GM12878 (cell line): ENCODE results near the gene LMF2. TPM values are rescaled to one million over a fixed set of nuclear protein-coding genes. Genes with fewer than 3 reads are reported as not detected.
A peak's percentile ranks its signal among the peaks of the same experiment; 100 is the strongest.

Source experiments
- ATAC-seq: fragments of 200-7000 bp; cut with Tn5 transposase; 3 replicates; pipeline ENCODE4 v1.9.1; 2020; ENCODE audit warnings: mild to moderate bottlenecking, moderate library complexity
- BruUV-seq: library from RNA; stranded (reverse); fragments of 400-500 nt; replicated peaks from 2 replicates; lab custom pipeline; 2021; lab: Mats Ljungman, UMichigan
- CTCF ChIA-PET: fragments of 300-600 bp; sonication (Branson Sonifier 250); formaldehyde crosslinking; extraction: SDS; loops from one replicate; lab custom pipeline; 2021; ENCODE audit warnings: inconsistent platforms; lab: Yijun Ruan, JAX
- POLR2A ChIA-PET: fragments of 350-600 bp; formaldehyde crosslinking; extraction: SDS; loops from one replicate; lab custom pipeline; 2021; ENCODE audit warnings: inconsistent platforms; lab: Charles Lee
- RAD21 ChIA-PET: fragments of 300-600 bp; sonication (Branson Sonifier 250); formaldehyde crosslinking; loops from one replicate; lab custom pipeline; 2023; ENCODE audit warnings: antibody characterized with exemption; ENCODE audit not compliant: unreplicated experiment; lab: Charles Lee
- SMC1A ChIA-PET: fragments of 300-600 bp; sonication (Branson Sonifier 250); formaldehyde crosslinking; loops from one replicate; lab custom pipeline; 2023; ENCODE audit not compliant: unreplicated experiment, uncharacterized antibody; lab: Charles Lee
- DNase-seq: peaks from one replicate; pipeline ENCODE4 v3.0.0-alpha.2; 2011; ENCODE audit warnings: low read depth, low spot score
- FAIRE-seq: peaks from 3 replicates; lab custom pipeline; 2011; peaks lifted over from hg19 to GRCh38; lab: Jason Lieb, UNC
- H2AFZ ChIP-seq: 2 replicates; pipeline ENCODE4 v1.6.0; 2011; ENCODE audit warnings: low read depth, low read length, control low read depth; ENCODE audit not compliant: control insufficient read depth
- H3K27ac ChIP-seq: 2 replicates; pipeline ENCODE4 v1.5.1; 2011; ENCODE audit warnings: control low read depth; ENCODE audit not compliant: control insufficient read depth, insufficient read depth
- H3K27me3 ChIP-seq, 2 experiments: replicated peaks in 1 of 2; 2 replicates each; pipeline versions ENCODE4 v1.6.0 to v1.6.1; 2011; ENCODE audit warnings: low read length in 1 of 2; ENCODE audit not compliant: control insufficient read depth in 2 of 2, insufficient read depth in 2 of 2
- H3K36me3 ChIP-seq, 2 experiments: 2 replicates each; pipeline ENCODE4 v1.5.1; 2011; ENCODE audit warnings: low read length in 1 of 2; ENCODE audit not compliant: control insufficient read depth in 2 of 2, insufficient read depth in 2 of 2
- H3K4me1 ChIP-seq: 2 replicates; pipeline ENCODE4 v1.6.1; 2011; ENCODE audit warnings: mild to moderate bottlenecking, low read length, moderate library complexity, mixed read lengths; ENCODE audit not compliant: control insufficient read depth, insufficient read depth
- H3K4me2 ChIP-seq: 2 replicates; pipeline ENCODE4 v1.6.0; 2011; ENCODE audit warnings: control low read depth; ENCODE audit not compliant: control insufficient read depth, insufficient read depth
- H3K4me3 ChIP-seq: fragments of 200-600 bp; sonication (generic); 2 replicates; pipeline ENCODE4 v1.5.1; 2016
- H3K79me2 ChIP-seq: 2 replicates; pipeline ENCODE4 v1.6.0; 2011; ENCODE audit warnings: low read length; ENCODE audit not compliant: control insufficient read depth, insufficient read depth
- H3K9ac ChIP-seq: 2 replicates; pipeline ENCODE4 v1.8.0; 2011; ENCODE audit warnings: low read length, control low read depth, mixed read lengths; ENCODE audit not compliant: control insufficient read depth, insufficient read depth
- H3K9me3 ChIP-seq: replicated peaks from 3 replicates; pipeline ENCODE4 v1.5.1; 2011; ENCODE audit warnings: mild to moderate bottlenecking, low read length; ENCODE audit not compliant: control insufficient read depth, insufficient read depth
- H4K20me1 ChIP-seq: 2 replicates; pipeline ENCODE4 v1.6.0; 2011; ENCODE audit not compliant: control insufficient read depth, insufficient read depth
- CREM ChIP-seq: IDR thresholded peaks from 2 replicates; pipeline ENCODE4 v1.6.1; 2014; ENCODE audit warnings: antibody characterized with exemption, low read depth
- HDAC6 ChIP-seq: fragments of 200-600 bp; sonication (generic); IDR thresholded peaks from one replicate; pipeline ENCODE4 v1.8.0; 2017; ENCODE audit warnings: antibody characterized with exemption; ENCODE audit not compliant: unreplicated experiment
- HDGF ChIP-seq: fragments of 450-650 bp; IDR thresholded peaks from 2 replicates; pipeline ENCODE4 v1.6.1; 2016; ENCODE audit warnings: antibody characterized with exemption
- MEF2B ChIP-seq: fragments of 450-650 bp; IDR thresholded peaks from 2 replicates; pipeline ENCODE4 v1.6.1; 2018; ENCODE audit warnings: mild to moderate bottlenecking, moderate library complexity; ENCODE audit not compliant: partially characterized antibody, poor library complexity, severe bottlenecking
- NR2F1 ChIP-seq: fragments of 450-650 bp; conservative IDR thresholded peaks from 2 replicates; pipeline ENCODE4 v1.6.1; 2017; ENCODE audit warnings: mild to moderate bottlenecking
- POLR2AphosphoS5 ChIP-seq: IDR thresholded peaks from 2 replicates; pipeline ENCODE4 v1.6.1; 2011; ENCODE audit warnings: mild to moderate bottlenecking, low read length, inconsistent platforms
- SMARCA5 ChIP-seq: fragments of 450-650 bp; IDR thresholded peaks from 2 replicates; pipeline ENCODE4 v1.6.1; 2017; ENCODE audit warnings: mild to moderate bottlenecking
- TAF1 ChIP-seq: IDR thresholded peaks from 2 replicates; pipeline ENCODE4 v1.6.1; 2011; ENCODE audit warnings: mild to moderate bottlenecking, low read depth, low read length, borderline replicate concordance
- USF2 ChIP-seq: IDR thresholded peaks from 2 replicates; pipeline ENCODE4 v1.6.1; 2011; ENCODE audit warnings: low read depth, low read length, improper control_type of control experiment, borderline replicate concordance
- ZBTB40 ChIP-seq: fragments of 450-650 bp; IDR thresholded peaks from 2 replicates; pipeline ENCODE4 v1.6.1; 2016; ENCODE audit warnings: mild to moderate bottlenecking, moderate library complexity, borderline replicate concordance
- WGBS: methylation state at CpG from one replicate; pipeline ENCODE4 v1.1.6; 2016; ENCODE audit warnings: low lambda C conversion rate; ENCODE audit not compliant: insufficient replicate concordance, insufficient coverage; ENCODE audit errors: missing lambda C conversion rate; 5-methylcytosine and 5-hydroxymethylcytosine counted together
- in situ Hi-C: fragments of 300-500 bp; cut with MboI; formaldehyde crosslinking; loops from 9 replicates; pipeline ENCODE4 v1.14.3; 2018; ENCODE audit warnings: mixed read lengths
- intact Hi-C: fragments of 100-400 bp; cut with micrococcal nuclease; formaldehyde crosslinking; loops from one replicate; pipeline ENCODE4 v1.14.2; 2022; ENCODE audit not compliant: unreplicated experiment
- polyA plus RNA-seq, 11 experiments: library from polyadenylated mRNA; depleted of rRNA in 4 of 11; unstranded in 6 of 11; stranded (reverse) in 5 of 11; fragments of >200 nt; fragmentation: Nextera tagmentation in 4 of 11; fragmentation: Illumina TruSeq in 1 of 11; extraction: Ambion mirVana in 4 of 11; extraction: Trizol in 1 of 11; gene quantifications; 1 replicate in 1 of 11; 2 replicates in 10 of 11; pipeline versions ENCODE4 v1.2.1 to v1.2.3, GENCODE V29; 2011 to 2016; ENCODE audit warnings: inconsistent platforms in 2 of 11, missing spikeins in 2 of 11, low read depth in 1 of 11
- total RNA-seq, 4 experiments: library from RNA; depleted of rRNA in 3 of 4; stranded (reverse); fragments of >200 nt in 3 of 4; fragmentation: Illumina TruSeq in 1 of 4; extraction: Trizol in 1 of 4; gene quantifications; 2 replicates each; pipeline versions ENCODE4 v1.2.1 to v1.2.3, GENCODE V29; 2013 to 2021

Gene LMF2
- total and polyA plus RNA-seq, 10 of the 15 experiments (the other 5 are each of a cell fraction or from before 2014, with no cell fraction given) = 0.08 to 57.5 (median 21.2) TPM

DNA sequence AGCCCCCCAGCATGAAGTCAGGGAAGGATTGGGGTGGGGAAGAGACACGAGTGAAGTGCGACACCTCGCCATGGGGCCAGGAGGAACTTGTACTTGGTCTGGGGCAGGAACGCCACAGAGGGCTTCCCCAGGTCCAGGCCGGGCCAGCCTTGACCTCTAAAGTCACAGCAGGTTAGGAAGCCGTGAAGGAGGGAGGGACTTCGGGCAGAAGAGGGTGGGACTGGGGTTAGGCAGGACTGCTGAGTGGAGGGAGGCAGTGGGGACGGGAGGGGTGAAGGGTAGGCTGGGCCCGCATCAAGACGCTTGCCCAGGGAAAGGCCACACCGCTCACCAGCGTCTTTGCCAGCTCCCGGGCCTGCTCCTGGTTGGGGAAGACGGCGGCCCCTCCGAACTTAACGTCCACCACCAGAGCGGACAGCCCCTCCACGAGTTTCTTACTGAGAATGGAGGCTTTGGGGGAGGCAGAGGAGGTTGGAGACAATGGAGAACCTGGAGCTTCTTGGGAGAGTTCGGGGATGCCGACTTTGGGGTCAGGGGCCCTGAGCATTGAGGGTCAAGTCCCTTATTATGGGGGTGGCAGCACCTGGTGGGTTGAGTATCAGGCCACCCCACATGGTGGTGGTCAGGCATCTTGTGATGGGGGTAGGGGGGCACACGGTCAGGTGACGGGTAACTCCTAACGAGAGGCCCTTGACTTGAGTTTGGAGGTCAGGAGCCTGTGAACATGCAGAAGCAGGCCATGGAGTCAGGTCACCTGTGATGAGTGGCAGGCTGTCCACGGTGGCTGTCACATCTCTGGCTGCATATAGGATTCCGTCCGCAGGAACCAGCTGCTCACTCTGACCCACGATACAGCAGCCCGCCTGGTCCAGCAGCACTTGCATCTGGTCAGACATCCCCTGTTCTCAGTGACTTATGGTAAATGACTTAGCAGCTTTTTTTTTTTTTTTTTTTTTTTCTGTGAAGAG, 19.6 kb upstream of the LMF2 start (continued):
- TF ChIP-seq TAF1 = 0 out of 2 replicates have a peak, but pooled peaks have one; percentile 8
- peak; percentile 96 for TF ChIP-seq HDGF
- no peak; the same call in 1 of the 2 replicates for TF ChIP-seq SMARCA5
- peak; percentile 8 for TF ChIP-seq HDAC6
- TF ChIP-seq POLR2AphosphoS5 = peak; percentile 81
- TF ChIP-seq USF2 = no peak
- TF ChIP-seq NR2F1 = peak; percentile 5

DNA sequence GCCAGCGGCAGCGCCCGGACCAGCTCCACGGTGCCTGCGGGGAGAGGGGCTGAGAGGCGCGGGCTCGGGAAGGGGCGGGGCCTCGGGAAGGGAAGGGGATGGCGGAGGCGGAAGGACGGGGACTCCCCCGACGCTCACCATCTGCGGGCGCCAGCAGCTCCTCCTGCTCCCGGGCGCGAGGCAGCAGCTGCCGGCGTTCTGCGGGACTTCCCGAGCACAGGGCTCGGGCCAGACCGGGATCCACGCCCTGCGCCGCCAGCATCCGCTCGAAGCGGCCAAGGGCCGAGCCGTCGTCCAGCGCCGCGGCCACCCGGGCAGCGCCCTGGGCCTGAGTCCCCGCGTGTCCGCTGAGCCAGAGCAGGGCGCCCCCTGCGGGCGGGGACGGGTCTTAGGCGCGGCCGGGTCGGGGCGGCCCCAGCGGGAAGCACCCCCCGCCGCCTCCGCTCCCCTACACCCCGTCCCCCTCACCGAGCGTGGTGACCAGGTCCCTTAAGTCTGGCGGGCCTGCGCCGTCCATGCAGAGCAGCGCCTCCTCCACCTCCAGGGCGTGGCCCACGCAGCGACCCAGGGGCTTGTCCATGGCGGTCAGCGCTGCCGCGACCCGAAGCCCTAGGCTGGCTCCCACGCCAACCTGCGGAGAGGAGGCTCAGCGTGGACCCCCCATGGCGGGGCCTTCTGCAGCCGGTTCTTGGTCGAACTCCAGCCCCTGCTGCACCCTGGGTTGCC, 18.8 kb upstream of the LMF2 start:
- ChIA-PET RAD21 (interaction anchor here (0.6 to 6.3 kb wide), 22 partner anchors 9 to 285 kb away, joined by 3 to 106 read pairs (median 6); partner anchors contain the start of genes CHKB, LMF2, NCAPH2 and SYCE3), POLR2A (interaction anchor here (0.5 to 6.5 kb wide), 16 partner anchors 11 to 194 kb away, joined by 3 to 232 read pairs (median 9); partner anchors contain the start of genes KLHDC7B, LMF2, NCAPH2 and SYCE3), CTCF (interaction anchor here (0.7 to 3.5 kb wide), 29 partner anchors 9 to 533 kb away, joined by 3 to 38 read pairs (median 5); partner anchors contain the start of genes ARSA, KLHDC7B, LMF2 and NCAPH2), SMC1A (interaction anchor here (0.7 to 5.8 kb wide), 17 partner anchors 9 to 275 kb away, joined by 3 to 58 read pairs (median 6); partner anchors contain the start of genes CHKB, HDAC10, LMF2 and NCAPH2)
- ATAC-seq (peak; percentile 34), DNase-seq (no peak), FAIRE-seq (no peak)
- Histone ChIP-seq H3K9me3 (no peaks in the 10 kb centered on the region), H2AFZ (peak overlapping the region; percentile 55), H4K20me1 (no peaks in the 10 kb centered on the region), H3K4me1 (peaks cover 16% of the 10 kb centered on the region), H3K4me3 (peak overlapping the region; percentile 74), H3K9ac (peak overlapping the region; percentile 94), H3K36me3 (peaks cover 5 to 25% of the 10 kb centered on the region in 2 experiments; a peak in 3 of 4 replicates), H3K4me2 (peak overlapping the region; percentile 99), H3K27me3 (no peaks in the 10 kb centered on the region), H3K27ac (peak overlapping the region; percentile 94), H3K79me2 (peaks cover 61% of the 10 kb centered on the region)
- no TSS peak for BruUV-seq
- intact Hi-C loops = loop anchor here (5.0 kb wide), 2 partner anchors 36 to 56 kb away; partner anchors contain the start of genes CHKB and SYCE3
- in situ Hi-C loops = loop anchor here (5.0 kb wide), 1 partner anchor 96 kb away; no protein-coding TSS in a partner anchor
- 1% methylated on average over 64 of the region's 77 CpGs for WGBS
- TF ChIP-seq CREM = peak; percentile 24; the same call in 1 of the 2 replicates
- TF ChIP-seq MEF2B = no peak
- no peak for TF ChIP-seq ZBTB40
